HG03025 (cell line): ENCODE data around the gene UPF1.

Experiments
- ATAC-seq: cut with Tn5 transposase; IDR thresholded peaks from one replicate; pipeline ENCODE4 v1.9.1; 2021; ENCODE audit warnings: mild to moderate bottlenecking, moderate library complexity; ENCODE audit not compliant: unreplicated experiment, low FRiP score

Gene UPF1

GRCh38 chr19:18868380-18869022 is 36.7 kb downstream of the UPF1 start:
- no peak for ATAC-seq

- no peak for ATAC-seq
Measured at GRCh38 chr19:18869023-18869618, 37.4 kb downstream of the UPF1 start.

- no peak for ATAC-seq
Measured at GRCh38 chr19:18869781-18870530, 38.2 kb downstream of the UPF1 start.

GRCh38 chr19:18870531-18871172 is 38.9 kb downstream of the UPF1 start:
- no peak for ATAC-seq

GRCh38 chr19:18871543-18871942 is 39.8 kb downstream of the UPF1 start:
- no peak for ATAC-seq

GRCh38 chr19:18875726-18876125 is 44.0 kb downstream of the UPF1 start:
- ATAC-seq: no peak

- no peak for ATAC-seq
Measured at GRCh38 chr19:18876865-18877264, 45.1 kb downstream of the UPF1 start.

- ATAC-seq: no peak
Measured at GRCh38 chr19:18878058-18878797, 46.5 kb downstream of the UPF1 start.

GRCh38 chr19:18878858-18879578 is 47.3 kb downstream of the UPF1 start:
- no peak for ATAC-seq

- no peak for ATAC-seq
Measured at GRCh38 chr19:18879579-18880373, 48.0 kb downstream of the UPF1 start.

- ATAC-seq: no peak
Measured at GRCh38 chr19:18881491-18881890, 49.7 kb downstream of the UPF1 start.

- ATAC-seq: no peak
Measured at GRCh38 chr19:18883526-18884304, 52.0 kb downstream of the UPF1 start.

GRCh38 chr19:18886972-18887371 is 55.2 kb downstream of the UPF1 start:
- no peak for ATAC-seq

- no peak for ATAC-seq
Measured at GRCh38 chr19:18889949-18890745, 58.4 kb downstream of the UPF1 start.

- ATAC-seq: no peak
Measured at GRCh38 chr19:18893587-18894253, 62.0 kb downstream of the UPF1 start.

- ATAC-seq: no peak
Measured at GRCh38 chr19:18894254-18895037, 62.7 kb downstream of the UPF1 start.
